C4-2B (cell line): Measurements from ENCODE around the gene ALOX15B.

Experiments
- H3K27ac ChIP-seq: fragments of 450-650 bp; 2 replicates; pipeline ENCODE4 v1.5.1; 2017
- CTCF ChIP-seq: fragments of 450-650 bp; conservative IDR thresholded peaks from 2 replicates; pipeline ENCODE4 v1.5.1; 2017; ENCODE audit warnings: mild to moderate bottlenecking
- ZFX ChIP-seq: fragments of 450-650 bp; IDR thresholded peaks from 2 replicates; pipeline ENCODE4 v1.6.1; 2017

ALOX15B gene

GRCh38 chr17:8080208-8080798, 41.4 kb downstream of the ALOX15B start:
- H3K27ac ChIP-seq, result no peak overlapping the region; the same call in 1 of the 2 replicates

GRCh38 chr17:8080799-8081219, 42.0 kb downstream of the ALOX15B start:
- no peak overlapping the region for H3K27ac ChIP-seq
- TF ChIP-seq ZFX, result no peak
- no peak for TF ChIP-seq CTCF

More at GRCh38 chr17:8080208-8080798, 41.4 kb downstream of the ALOX15B start:
- no peak for TF ChIP-seq ZFX
- peak; percentile 58; the same call in 1 of the 2 replicates for TF ChIP-seq CTCF

- TF ChIP-seq ZFX (no peak), CTCF (no peak)
These were observed 43.0 kb downstream of the ALOX15B start for GRCh38 chr17:8081876-8082275.

GRCh38 chr17:8082292-8082691, 43.4 kb downstream of the ALOX15B start:
- no peak overlapping the region for H3K27ac ChIP-seq
- TF ChIP-seq ZFX, result no peak

More at GRCh38 chr17:8081876-8082275, 43.0 kb downstream of the ALOX15B start:
- no peak overlapping the region for H3K27ac ChIP-seq

GRCh38 chr17:8084250-8084649, 45.4 kb downstream of the ALOX15B start:
- no peak overlapping the region for H3K27ac ChIP-seq
- TF ChIP-seq ZFX, result no peak
- no peak for TF ChIP-seq CTCF

GRCh38 chr17:8087075-8087951, 48.5 kb downstream of the ALOX15B start, which contains the start of gene ALOX12B:
Gene ALOX12B (minus strand): TSS chr17:8087716. CDS start chr17:8087442, 274 bp downstream.
- TF ChIP-seq ZFX (no peak), CTCF (no peak)

GRCh38 chr17:8087952-8088230, 49.0 kb downstream of the ALOX15B start:
- H3K27ac ChIP-seq, result no peak overlapping the region
- no peak for TF ChIP-seq ZFX
- no peak for TF ChIP-seq CTCF

More at GRCh38 chr17:8087075-8087951, 48.5 kb downstream of the ALOX15B start, which contains the start of gene ALOX12B:
- no peak within 1 kb of the TSS for H3K27ac ChIP-seq
